ENCODE results near the gene GPR37.

Gene GPR37

GRCh38 chr7:124722292-124722691, 43.3 kb downstream of the GPR37 start:
- no peak overlapping the region for H3K4me2 ChIP-seq
- no peaks in the 10 kb centered on the region for H3K4me1 ChIP-seq (ENCODE audit: low read depth, poor library complexity, severe bottlenecking)
- H3K27ac ChIP-seq, result no peak overlapping the region
- H4K20me1 ChIP-seq (ENCODE audit: insufficient read depth), result no peaks in the 10 kb centered on the region
- H3K27me3 ChIP-seq (ENCODE audit: insufficient read depth, low read depth), result no peaks in the 10 kb centered on the region
- H3K9ac ChIP-seq, result no peak overlapping the region
- TF ChIP-seq CTCF (conservative IDR thresholded peaks at IDR 0.05; ENCODE audit: low read depth, low read length), result no peak
- H2AFZ ChIP-seq (ENCODE audit: low read depth), result no peak overlapping the region
- H3K79me2 ChIP-seq (ENCODE audit: insufficient read depth, low read depth), result no peaks in the 10 kb centered on the region
- H3K36me3 ChIP-seq (ENCODE audit: insufficient read depth), result no peaks in the 10 kb centered on the region
- H3K4me3 ChIP-seq (IDR thresholded peaks at IDR 0.05; ENCODE audit: insufficient read depth, low read depth, low read length), result no peak overlapping the region

GRCh38 chr7:124720195-124720594, 45.4 kb downstream of the GPR37 start:
- no peaks in the 10 kb centered on the region for H4K20me1 ChIP-seq (ENCODE audit: insufficient read depth)
- no peaks in the 10 kb centered on the region for H3K79me2 ChIP-seq (ENCODE audit: insufficient read depth, low read depth)
- no peak overlapping the region for H3K4me2 ChIP-seq
- no peaks in the 10 kb centered on the region for H3K36me3 ChIP-seq (ENCODE audit: insufficient read depth)
- H3K27me3 ChIP-seq (ENCODE audit: insufficient read depth, low read depth), result no peaks in the 10 kb centered on the region
- no peak for TF ChIP-seq CTCF (conservative IDR thresholded peaks at IDR 0.05; ENCODE audit: low read depth, low read length)
- H3K27ac ChIP-seq, result no peak overlapping the region
- no peaks in the 10 kb centered on the region for H3K4me1 ChIP-seq (ENCODE audit: low read depth, poor library complexity, severe bottlenecking)
- H3K4me3 ChIP-seq (IDR thresholded peaks at IDR 0.05; ENCODE audit: insufficient read depth, low read depth, low read length), result no peak overlapping the region
- no peak overlapping the region for H2AFZ ChIP-seq (ENCODE audit: low read depth)
- no peak overlapping the region for H3K9ac ChIP-seq

GRCh38 chr7:124718032-124718766, 47.4 kb downstream of the GPR37 start:
- Histone ChIP-seq H3K79me2 (ENCODE audit: insufficient read depth, low read depth) (no peaks in the 10 kb centered on the region), H3K27me3 (ENCODE audit: insufficient read depth, low read depth) (no peaks in the 10 kb centered on the region), H3K27ac (no peak overlapping the region), H2AFZ (ENCODE audit: low read depth) (no peak overlapping the region; the same call in 1 of the 2 replicates), H4K20me1 (ENCODE audit: insufficient read depth) (no peaks in the 10 kb centered on the region), H3K36me3 (ENCODE audit: insufficient read depth) (no peaks in the 10 kb centered on the region), H3K9ac (no peak overlapping the region), H3K4me3 (IDR thresholded peaks at IDR 0.05; ENCODE audit: insufficient read depth, low read depth, low read length) (no peak overlapping the region), H3K4me1 (ENCODE audit: low read depth, poor library complexity, severe bottlenecking) (no peaks in the 10 kb centered on the region), H3K4me2 (no peak overlapping the region)
- no peak for TF ChIP-seq CTCF (conservative IDR thresholded peaks at IDR 0.05; ENCODE audit: low read depth, low read length)

- Histone ChIP-seq H3K27ac (no peak overlapping the region), H2AFZ (ENCODE audit: low read depth) (no peak overlapping the region), H3K4me2 (no peak overlapping the region), H3K4me1 (ENCODE audit: low read depth, poor library complexity, severe bottlenecking) (no peaks in the 10 kb centered on the region), H3K79me2 (ENCODE audit: insufficient read depth, low read depth) (no peaks in the 10 kb centered on the region), H3K36me3 (ENCODE audit: insufficient read depth) (no peaks in the 10 kb centered on the region), H3K9ac (no peak overlapping the region), H3K27me3 (ENCODE audit: insufficient read depth, low read depth) (no peaks in the 10 kb centered on the region), H3K4me3 (IDR thresholded peaks at IDR 0.05; ENCODE audit: insufficient read depth, low read depth, low read length) (no peak overlapping the region), H4K20me1 (ENCODE audit: insufficient read depth) (no peaks in the 10 kb centered on the region)
- TF ChIP-seq CTCF (conservative IDR thresholded peaks at IDR 0.05; ENCODE audit: low read depth, low read length), result no peak
Measured at GRCh38 chr7:124716894-124717293, 48.7 kb downstream of the GPR37 start.

Data from KMS-11 (cell line).